OCI-M2 (cell line): ENCODE data around the gene TLX3.
"Not testable (repeated sequence)": the region's sequence is repeated elsewhere in the genome, so short reads cannot be mapped to it uniquely, and the experiment has no call there.

ENCODE experiments used
- DNase-seq: peaks from one replicate; lab custom pipeline; 2025; ENCODE audit not compliant: unreplicated experiment; lab: John Stamatoyannopoulos, UW

The TLX3 gene

GRCh38 chr5:171322527-171322926, 13.5 kb downstream of the TLX3 start:
- no peak for DNase-seq

- no peak for DNase-seq
Measured at GRCh38 chr5:171323007-171323406, 14.0 kb downstream of the TLX3 start.

GRCh38 chr5:171323806-171324632, 15.0 kb downstream of the TLX3 start:
- DNase-seq, result no peak

GRCh38 chr5:171330021-171330420, 21.0 kb downstream of the TLX3 start:
- DNase-seq, result no peak

- DNase-seq, result no peak
Measured at GRCh38 chr5:171335616-171336015, 26.6 kb downstream of the TLX3 start.

GRCh38 chr5:171336521-171337209, 27.6 kb downstream of the TLX3 start:
- DNase-seq, result no peak

GRCh38 chr5:171337210-171337569, 28.1 kb downstream of the TLX3 start:
- DNase-seq, result no peak

- no peak for DNase-seq
Measured at GRCh38 chr5:171340042-171340441, 31.0 kb downstream of the TLX3 start.

- no peak for DNase-seq
Measured at GRCh38 chr5:171340491-171340890, 31.4 kb downstream of the TLX3 start.

GRCh38 chr5:171342362-171343111, 33.5 kb downstream of the TLX3 start:
- DNase-seq, result no peak

- no peak for DNase-seq
Measured at GRCh38 chr5:171344936-171345608, 36.0 kb downstream of the TLX3 start.

GRCh38 chr5:171351536-171352073, 42.6 kb downstream of the TLX3 start:
- DNase-seq, result no peak

GRCh38 chr5:171355302-171355724, 46.3 kb downstream of the TLX3 start:
- DNase-seq, result no peak

GRCh38 chr5:171357843-171358242, 48.8 kb downstream of the TLX3 start:
- no peak for DNase-seq

- DNase-seq, result not testable (repeated sequence)
Measured at GRCh38 chr5:171361151-171361550, 52.1 kb downstream of the TLX3 start.
